CD4-positive, alpha-beta T cell treated with Interleukin-17A for 4 hours (primary cell): ENCODE data around the gene FKBP6.
"Not testable (repeated sequence)": the region's sequence is repeated elsewhere in the genome, so short reads cannot be mapped to it uniquely, and the experiment has no call there.

Experiments
- DNase-seq: peaks from one replicate; pipeline ENCODE4 v3.0.0-alpha.2; 2020; ENCODE audit warnings: mixed read lengths

The FKBP6 gene, protein sequence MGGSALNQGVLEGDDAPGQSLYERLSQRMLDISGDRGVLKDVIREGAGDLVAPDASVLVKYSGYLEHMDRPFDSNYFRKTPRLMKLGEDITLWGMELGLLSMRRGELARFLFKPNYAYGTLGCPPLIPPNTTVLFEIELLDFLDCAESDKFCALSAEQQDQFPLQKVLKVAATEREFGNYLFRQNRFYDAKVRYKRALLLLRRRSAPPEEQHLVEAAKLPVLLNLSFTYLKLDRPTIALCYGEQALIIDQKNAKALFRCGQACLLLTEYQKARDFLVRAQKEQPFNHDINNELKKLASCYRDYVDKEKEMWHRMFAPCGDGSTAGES

DNA sequence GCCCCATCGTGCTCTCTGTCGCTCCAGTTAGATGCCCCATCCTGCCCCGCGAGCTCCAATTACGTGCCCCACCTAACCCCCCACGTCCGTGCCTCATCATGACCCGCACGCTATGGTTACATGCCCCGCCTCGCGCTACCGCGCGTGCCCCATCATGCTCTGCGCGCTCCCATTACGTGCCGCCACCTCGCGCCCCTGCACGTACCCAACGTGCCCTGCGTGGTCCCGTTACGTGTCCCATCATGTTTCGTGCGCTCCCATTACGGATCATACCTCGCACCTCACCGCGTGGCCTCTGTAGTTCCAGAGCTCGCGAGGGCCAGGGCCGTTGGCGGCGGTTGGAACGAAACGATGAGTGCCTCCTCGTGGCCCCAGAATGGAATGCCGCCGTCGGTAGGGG lies at the start of gene FKBP6, which contains the start of gene TRIM50:
Gene FKBP6 (plus strand): TSS at position 240 of the 400 bp plus-strand sequence. CDS start 268 bp downstream, outside the sequence.
Gene TRIM50 (minus strand): TSS at position 161 of the 400 bp plus-strand sequence. CDS start 3,295 bp downstream, outside the sequence.
- DNase-seq = not testable (repeated sequence)

DNA sequence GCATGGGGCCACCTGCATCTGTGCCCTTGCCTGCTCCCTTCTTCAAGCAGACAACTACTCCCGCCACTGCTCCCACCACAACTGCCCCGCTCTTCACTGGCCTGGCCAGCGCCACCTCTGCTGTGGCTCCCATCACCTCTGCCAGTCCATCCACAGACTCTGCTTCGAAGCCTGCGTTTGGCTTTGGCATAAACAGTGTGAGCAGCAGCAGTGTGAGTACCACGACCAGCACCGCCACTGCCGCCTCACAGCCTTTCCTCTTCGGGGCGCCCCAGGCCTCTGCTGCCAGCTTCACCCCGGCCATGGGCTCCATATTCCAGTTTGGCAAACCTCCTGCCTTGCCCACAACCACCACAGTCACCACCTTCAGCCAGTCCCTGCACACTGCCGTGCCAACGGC lies 30.7 kb upstream of the FKBP6 start:
- DNase-seq = not testable (repeated sequence)

DNA sequence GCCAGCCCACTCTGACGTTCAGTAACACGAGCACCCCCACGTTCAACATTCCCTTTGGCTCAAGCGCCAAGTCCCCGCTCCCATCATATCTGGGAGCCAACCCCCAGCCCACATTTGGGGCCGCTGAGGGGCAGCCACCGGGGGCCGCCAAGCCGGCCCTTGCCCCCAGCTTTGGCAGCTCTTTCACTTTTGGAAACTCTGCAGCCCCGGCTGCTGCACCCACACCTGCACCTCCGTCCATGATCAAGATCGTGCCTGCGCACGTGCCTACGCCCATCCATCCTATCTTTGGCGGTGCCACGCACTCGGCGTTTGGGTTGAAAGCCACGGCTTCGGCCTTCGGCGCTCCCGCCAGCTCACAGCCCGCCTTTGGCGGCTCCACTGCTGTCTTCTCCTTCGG lies 30.3 kb upstream of the FKBP6 start:
- DNase-seq = not testable (repeated sequence)

DNA sequence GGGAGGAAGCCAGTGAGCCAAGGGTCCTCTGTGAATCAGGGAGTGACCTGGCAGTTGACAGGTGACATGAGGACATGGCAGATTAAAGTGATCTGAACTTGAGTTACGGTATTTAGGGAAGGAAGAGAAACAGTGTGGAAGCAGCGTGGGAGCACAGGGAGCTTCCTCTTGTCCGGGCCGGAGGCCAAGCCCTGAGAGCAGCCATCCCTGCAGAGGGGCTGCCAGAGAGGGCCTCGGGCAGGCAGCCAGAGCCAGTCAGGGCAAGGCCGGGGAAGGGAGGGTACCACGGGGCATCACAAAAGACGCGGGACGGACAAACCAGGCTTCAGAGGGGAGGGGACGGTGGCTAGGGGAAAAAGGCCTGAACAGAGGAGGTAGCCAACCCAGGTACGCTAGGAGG lies 28.1 kb upstream of the FKBP6 start:
- not testable (repeated sequence) for DNase-seq

DNA sequence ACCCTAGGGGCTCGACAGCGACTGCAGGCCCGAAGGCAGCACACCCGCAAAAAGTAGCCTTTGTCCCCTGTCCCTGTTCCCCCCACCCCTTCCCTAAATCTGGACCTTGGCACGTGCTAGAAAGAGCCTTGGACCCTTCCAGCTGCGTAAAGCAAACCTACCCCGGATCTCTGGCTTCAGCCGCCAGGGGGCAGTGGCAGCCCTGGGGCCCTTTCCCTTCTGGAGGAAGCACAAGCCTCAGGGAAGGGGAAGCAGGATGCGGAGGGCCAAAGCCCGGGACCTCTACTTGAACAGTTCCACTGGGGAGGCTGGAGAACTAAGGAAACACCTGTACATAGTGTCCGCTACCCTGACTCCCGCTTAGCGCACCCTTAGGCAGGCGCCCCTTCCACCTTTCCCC lies 26.9 kb upstream of the FKBP6 start:
- DNase-seq = not testable (repeated sequence)

DNA sequence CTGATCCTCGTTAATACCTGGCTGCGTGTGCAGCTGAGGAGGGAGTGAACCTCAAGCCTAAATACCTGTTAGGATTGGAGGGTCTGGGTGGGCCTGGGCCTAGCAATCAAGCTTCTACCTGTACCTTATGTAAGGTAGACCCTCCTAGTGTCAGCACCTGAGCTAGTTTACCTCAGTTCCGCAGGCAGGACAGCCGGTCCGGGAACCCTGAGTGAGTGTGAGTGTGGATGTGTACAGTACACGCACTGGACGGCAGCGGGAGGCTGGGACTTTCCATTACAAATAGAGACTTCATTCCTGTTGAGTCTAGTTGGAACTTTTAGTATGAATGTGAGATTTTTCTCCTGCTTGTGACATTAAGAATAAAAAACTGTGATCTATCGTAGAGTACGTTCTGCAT lies 25.1 kb upstream of the FKBP6 start:
- DNase-seq = not testable (repeated sequence)

DNA sequence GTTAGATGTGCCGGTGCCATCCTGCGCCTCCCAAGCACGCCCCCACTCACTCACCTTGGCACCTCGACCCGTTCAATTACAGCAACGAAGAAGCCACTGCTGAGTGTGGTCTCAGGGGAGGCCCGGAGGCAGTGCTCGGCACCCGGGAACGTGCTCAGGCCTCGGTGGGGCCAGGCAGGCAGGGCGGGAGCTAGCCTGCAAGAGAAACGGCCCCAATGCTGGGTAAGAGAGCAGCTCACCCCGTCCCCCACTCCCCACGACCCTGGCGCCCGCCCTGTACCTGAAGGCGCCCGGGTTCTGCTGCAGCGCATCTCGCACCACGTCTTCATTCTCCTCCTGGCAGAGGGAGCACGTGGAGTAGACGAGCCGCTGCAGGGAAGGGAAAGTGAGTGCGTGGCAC lies 24.4 kb upstream of the FKBP6 start:
- no peak for DNase-seq

DNA sequence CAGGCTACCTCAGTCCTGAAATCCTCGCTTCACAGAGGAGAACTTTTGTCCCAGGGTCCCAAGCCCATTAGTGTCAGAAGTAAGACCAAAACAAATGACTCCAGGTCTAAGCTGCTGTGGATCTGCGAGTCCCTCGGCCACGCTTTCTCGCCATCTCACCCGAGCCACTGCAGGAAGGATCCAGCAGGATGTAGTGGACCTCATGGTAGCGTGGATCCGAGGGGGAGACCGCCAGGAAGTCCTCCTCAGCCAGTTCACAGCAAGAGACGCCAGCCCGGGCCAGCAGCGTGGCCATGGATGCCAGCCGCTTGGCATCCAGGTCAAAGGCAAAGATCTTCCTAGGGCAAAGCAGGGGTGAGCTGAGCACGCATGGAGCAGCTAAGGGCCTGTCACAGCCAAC lies 23.9 kb upstream of the FKBP6 start:
- no peak for DNase-seq

DNA sequence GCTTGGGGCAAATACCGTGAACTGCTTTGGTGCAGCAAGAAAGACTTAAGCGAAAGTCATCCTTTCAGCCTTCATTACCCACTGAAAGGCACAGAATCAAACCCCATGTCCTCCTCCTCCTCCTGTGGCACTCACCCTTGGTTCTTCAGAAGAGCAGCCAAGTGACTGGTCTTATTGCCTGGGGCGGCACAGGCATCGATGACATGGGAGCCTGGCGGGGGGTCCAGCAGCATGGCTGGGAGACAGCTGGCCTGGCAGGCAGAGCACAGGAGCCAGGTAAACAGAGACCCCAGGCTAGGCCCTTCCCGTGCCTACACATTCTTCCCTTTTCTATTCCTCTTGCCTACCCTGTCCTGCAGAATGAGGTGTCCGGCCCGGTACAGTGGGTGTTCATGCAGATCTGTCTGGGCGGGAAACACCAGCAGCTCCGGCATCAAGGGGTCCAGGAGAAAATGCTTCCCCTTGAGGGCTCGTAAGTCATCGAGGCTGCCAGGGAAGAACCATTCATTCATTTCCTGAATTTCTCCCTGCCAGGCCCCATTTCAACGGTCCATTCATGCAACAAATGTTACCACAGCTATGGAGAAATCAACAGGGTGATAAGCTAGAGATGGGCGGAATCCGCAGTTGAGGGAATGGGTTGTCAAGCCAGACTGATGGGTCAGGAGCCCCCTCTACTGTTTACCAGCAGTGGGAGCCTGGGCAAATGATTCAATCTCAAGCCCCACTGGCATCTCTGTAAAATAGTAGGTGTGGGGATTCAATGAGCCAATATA lies 23.2 kb upstream of the FKBP6 start:
- not testable (repeated sequence) for DNase-seq

DNA sequence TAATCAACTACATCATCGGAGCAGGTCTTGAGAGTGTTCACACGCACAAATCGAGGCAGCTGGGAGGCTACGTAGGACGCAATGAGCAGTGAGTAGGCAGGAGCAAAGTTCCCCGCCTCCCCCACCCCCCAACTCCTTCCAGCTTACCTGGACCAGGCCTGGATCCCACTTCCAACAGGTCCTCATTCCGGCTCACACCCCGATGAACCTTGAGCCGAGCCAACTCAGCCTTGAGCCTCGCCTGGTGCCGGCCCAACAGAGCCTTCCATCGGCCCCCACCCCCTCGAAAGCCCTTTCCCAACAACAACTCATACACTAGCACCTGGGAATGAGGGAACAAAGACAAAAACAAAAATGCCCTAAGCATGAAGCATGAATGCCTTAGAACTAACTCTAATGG lies 20.5 kb upstream of the FKBP6 start:
- no peak for DNase-seq

DNA sequence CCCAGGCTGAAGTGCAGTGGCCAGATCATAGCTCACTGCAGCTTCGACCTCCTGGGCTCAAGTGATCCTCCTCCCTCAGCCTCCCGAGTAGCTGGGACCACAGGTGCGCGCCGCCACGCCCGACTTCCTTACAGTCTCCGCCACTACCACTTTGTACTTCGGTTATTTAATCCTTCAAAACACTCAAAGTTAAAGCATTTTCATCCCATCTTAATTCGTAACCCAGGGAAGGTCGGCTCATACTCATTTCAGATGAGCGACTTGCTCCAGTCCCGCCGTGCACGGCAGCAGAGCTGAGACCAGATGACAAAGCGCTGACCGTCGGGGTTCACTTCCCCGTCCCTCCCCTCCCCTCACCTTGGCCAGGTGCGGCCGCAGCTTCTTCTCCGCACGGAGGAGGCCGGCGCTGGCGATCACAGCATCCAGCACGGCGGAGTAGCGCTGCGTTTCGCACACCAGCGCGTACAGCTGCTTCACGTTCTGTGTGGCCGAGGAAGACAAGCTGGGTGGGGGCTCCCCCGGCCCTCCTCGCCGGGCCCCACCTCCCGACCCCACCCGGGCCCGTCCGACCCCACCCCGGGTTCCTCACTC lies 19.8 kb upstream of the FKBP6 start:
- DNase-seq = no peak

DNA sequence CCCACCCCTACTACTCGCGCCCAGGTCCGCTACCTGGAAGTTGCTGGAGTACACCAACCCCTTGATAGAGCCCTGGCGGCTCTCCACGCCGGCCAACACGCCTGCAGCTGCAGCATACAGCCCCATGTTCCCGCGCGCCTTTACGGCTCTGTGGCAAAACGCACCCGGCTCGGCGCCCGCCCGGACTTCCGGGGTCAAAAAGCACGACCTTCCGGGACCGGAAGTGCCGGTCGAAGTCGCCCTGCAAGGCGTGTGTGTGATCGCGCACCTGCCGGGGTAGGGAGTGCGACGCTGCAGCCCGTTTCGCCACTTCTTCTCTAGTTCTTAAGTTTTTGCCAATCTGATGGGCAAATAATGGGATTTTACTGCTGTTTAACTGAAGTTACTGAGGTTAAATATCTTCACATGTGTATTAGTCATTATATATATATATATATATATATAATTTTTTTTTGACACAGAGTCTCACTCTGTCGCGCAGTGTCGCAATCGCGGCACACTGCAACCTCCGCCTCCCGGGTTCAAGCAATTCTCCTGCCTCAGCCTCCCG lies 19.2 kb upstream of the FKBP6 start, which contains the start of gene NSUN5:
Gene NSUN5 (minus strand): TSS at position 162 of the 550 bp plus-strand sequence. CDS start 36 bp downstream, at position 126.
- DNase-seq = peak; percentile 92

DNA sequence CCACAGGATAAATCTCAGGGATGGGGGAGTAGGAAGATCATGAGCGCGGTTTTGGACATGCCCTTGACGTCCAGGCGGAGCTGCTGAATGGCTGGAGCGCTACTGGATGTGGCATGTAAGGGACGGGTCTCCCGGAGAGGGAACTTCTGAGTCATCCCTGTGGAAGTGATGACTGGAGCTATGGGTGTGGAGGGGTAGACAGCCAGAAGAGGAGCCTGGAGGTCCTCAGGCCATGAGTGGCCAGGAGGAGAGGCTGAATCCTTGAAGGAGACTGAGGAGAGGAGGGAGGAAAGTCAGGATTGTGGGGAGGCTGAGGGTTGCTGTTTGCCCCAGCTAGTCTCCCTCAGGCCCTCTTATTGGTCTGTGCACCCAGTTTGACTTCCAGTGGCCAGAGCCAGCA lies 16.5 kb upstream of the FKBP6 start:
- DNase-seq = not testable (repeated sequence)

DNA sequence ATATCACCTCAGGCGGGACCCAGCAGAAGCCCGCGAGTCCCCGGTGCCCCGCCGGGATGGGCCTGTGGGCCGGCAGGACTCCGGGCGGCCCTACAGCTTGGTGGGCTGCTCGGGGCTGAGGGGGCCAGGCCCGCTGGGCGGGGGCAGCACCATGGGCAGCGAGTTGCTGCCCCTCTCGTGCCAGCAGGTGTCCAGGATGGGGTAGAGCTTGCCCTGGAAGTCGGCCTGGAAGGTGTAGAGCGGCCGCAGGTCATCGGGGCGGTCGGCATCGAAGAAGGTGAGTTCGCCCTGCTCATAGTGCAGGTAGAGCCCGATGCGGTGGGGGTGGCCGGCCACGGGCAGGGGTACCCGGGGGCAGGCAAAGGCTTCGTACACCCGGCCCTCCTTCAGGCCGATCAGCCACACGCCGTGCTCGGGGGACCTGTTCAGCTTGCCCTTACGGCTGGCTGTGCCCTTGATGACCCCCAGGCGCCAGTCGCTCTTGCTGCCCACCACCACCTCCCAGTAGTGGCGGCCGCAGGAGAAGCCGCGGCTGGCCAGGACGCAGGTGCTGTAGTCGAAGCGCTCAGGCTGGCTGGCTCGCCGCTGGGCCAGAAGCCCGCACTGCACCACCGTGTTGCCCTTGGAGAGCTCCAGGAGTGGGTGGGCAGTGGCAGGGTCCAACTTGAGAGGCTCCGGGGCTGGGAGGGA lies 15.0 kb upstream of the FKBP6 start:
- DNase-seq = no peak

DNA sequence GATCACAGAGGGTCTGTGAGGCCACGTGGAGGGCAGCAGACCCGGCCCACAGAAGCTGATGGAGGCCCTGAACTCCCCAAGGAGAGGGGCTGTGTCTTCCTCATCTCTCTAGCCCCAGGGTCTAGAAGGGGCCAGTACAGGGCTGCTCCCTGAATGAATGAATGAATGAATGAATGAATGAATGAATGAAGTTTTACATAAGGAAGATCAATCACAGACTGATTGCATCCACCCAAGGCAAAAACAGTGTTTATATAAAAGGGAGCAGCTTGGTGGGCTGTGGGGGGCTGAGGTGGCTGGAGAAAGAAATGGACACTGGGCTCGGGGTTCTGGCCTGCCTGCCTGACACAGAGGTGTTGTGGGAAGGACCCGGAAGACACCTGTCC lies 14.4 kb upstream of the FKBP6 start:
- no peak for DNase-seq

DNA sequence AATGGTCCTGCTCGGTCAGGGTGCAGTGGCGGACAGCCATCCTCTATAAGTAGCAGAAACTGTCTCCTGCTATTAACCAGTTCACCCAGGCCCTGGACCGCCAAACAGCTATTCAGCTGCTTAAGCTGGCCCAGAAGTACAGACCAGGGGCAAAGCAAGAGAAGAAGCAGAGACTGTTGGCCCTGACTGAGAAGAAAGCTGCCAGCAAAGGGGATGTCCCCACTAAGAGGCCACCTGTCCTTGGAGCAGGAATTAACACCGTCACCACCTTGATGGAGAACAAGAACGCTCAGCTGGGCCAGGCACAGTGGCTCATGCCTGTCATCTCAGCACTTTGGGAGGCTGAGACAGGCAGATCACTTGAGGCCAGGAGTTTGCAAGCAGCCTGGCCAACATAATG lies 13.7 kb upstream of the FKBP6 start:
- no peak for DNase-seq

DNA sequence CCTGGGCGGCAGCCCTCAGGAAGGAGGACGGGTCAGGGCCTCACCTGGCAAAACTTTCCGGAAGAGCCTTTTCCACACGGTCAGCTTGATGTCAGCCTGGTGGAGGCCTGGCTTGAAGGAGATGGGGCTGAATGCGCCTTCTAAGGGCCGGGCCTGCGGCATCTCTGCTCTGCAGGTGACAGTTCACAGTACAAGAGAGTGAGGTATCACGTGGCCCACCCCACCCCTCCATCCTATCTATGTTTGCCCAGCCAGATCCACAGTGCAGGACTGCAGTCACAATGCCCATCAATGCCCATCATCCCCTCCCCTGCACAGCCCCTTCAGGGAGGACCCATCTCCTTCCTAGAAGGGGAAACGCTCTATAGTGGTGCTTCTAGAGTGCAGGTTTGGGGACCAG lies 11.4 kb upstream of the FKBP6 start:
- no peak for DNase-seq

DNA sequence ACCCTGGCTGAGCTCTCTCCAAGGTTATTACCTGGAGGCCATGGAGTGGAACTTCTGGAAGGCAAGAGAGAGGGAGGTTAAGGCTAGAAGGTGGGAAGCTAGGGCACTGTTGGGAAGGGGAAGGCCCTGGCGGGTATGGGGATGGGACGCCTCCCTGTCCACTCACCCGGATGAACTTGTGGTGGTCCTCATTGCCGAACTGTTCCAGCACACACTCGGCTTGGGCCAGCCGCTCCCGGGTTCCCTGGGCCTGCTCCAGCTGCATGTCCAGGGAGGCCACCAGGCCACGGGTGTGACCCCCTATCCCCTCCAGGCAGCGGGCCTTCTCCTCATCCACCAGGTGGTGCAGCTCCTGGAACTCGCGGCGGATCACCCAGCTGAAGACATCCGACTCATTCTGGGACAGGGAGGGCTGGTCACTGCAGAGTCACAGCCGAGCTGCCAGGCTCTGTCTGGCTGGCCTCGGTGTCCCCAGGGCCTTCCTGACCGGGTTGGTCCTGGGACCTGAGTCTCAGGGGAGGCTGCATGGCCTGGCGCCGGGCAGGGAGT lies 9.2 kb upstream of the FKBP6 start:
- DNase-seq = not testable (repeated sequence)

DNA sequence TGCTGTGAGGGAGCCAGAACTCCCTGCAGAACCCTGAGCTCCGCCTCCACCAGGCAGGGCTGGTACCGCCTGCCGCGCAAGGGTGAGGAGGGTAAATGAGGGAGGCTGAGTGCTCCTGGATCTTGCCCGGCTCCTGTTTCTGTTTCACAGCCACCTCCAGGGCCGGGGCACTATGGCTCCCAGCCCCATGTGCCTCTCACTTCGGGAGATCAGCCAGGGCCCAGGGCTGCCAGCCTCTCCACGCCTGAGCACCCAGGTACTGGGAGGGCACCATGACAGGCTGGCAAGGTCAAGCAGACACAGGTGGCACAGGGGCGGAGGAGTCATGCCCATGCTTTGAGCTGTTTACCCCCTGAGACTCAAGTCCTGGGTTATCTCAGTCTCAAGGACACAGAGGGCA lies 8.4 kb upstream of the FKBP6 start:
- not testable (repeated sequence) for DNase-seq

DNA sequence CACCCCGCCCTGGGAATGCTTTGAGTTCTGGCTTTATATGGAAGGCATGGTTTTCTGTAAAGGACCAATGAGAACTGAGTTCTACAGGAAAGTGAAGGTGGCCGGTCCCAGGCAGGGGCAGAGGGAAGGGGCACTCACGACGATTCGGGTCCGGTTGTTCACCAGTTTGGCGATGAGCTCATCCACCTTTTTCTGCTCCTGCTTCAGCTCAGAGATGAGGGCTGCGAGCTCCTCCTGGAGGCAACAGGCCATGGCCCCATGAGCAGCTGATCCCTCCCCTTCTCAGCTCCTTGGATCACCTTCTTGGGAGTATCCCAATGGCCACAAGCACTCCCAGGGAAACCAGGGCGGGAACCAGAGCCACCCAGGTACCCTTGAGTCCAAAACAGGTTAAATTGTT lies 8.0 kb upstream of the FKBP6 start:
- DNase-seq = not testable (repeated sequence)

DNA sequence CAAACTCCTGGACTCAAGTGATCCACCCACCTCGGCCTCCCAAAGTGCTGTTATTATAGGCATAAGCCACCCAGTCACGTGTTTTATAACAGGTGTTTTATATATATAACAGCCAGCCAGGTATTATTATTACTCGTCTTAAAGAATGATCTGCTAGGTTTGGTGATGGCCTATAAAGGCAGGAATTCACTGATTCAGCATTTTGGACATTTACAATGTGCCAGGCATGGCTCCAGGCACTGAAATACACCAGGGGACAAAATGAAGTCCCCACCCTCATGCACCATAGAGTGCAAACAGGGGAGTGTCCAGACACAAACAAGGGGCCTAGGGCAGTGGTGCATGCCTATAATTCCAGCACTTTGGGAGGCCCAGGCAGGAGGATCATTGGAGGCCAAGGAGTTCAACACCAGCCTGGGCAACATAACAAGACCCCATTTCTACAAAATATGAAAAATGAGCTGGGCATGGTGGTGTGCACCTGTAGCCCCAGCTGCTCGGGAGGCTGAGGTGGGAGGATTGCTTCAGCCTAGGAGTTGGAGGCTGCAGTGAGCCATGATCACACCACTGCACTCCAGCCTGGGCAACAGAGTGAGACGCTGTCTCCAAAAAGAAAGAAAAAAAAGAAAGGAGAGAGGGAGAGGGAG lies 4.4 kb upstream of the FKBP6 start:
- DNase-seq = not testable (repeated sequence)
